Measurements from ENCODE around the gene ADAM8. TPM values are rescaled to one million over a fixed set of nuclear protein-coding genes. Genes with fewer than 3 reads are reported as not detected.
"Not testable (repeated sequence)": the region's sequence is repeated elsewhere in the genome, so short reads cannot be mapped to it uniquely, and the experiment has no call there.

ADAM8 gene
- polyA plus RNA-seq, 1 donor from 2014 or later, result 70.9 TPM

- H3K9me3 Mint-ChIP-seq, result no peaks in the 10 kb centered on the region
- H3K27ac Mint-ChIP-seq, result peak overlapping the region in 1 of 3 donors; percentile 50
- peak overlapping the region in 1 of 4 donors; percentile 27 for H3K4me3 Mint-ChIP-seq
- peaks cover 0 to 4% (median 0%) of the 10 kb centered on the region in 3 donors for H3K4me1 Mint-ChIP-seq
- no peaks in the 10 kb centered on the region for H3K27me3 Mint-ChIP-seq
- no peaks in the 10 kb centered on the region for H3K36me3 Mint-ChIP-seq
Observed at GRCh38 chr10:133271521-133272300, 5.0 kb downstream of the ADAM8 start.

- Mint-ChIP-seq H3K27me3 (no peaks in the 10 kb centered on the region), H3K4me1 (peaks cover 0 to 4% (median 3%) of the 10 kb centered on the region in 3 donors), H3K36me3 (no peaks in the 10 kb centered on the region), H3K27ac (no peak overlapping the region), H3K9me3 (no peaks in the 10 kb centered on the region), H3K4me3 (no peak overlapping the region)
Observed at GRCh38 chr10:133270773-133271297, 5.8 kb downstream of the ADAM8 start.

GRCh38 chr10:133270204-133270603 lies 6.5 kb downstream of the ADAM8 start:
- H3K4me1 Mint-ChIP-seq, result peaks cover 3 to 6% (median 5%) of the 10 kb centered on the region in 3 donors
- no peaks in the 10 kb centered on the region for H3K27me3 Mint-ChIP-seq
- no peak overlapping the region for H3K4me3 Mint-ChIP-seq
- H3K36me3 Mint-ChIP-seq, result no peaks in the 10 kb centered on the region
- peak overlapping the region in 1 of 3 donors; percentile 51 for H3K27ac Mint-ChIP-seq
- H3K9me3 Mint-ChIP-seq, result no peaks in the 10 kb centered on the region

- Mint-ChIP-seq H3K36me3 (peaks cover 1% of the 10 kb centered on the region), H3K27ac (no peak overlapping the region), H3K9me3 (no peaks in the 10 kb centered on the region), H3K27me3 (no peaks in the 10 kb centered on the region), H3K4me1 (peaks cover 5 to 10% (median 6%) of the 10 kb centered on the region in 3 donors), H3K4me3 (no peak overlapping the region)
Observed at GRCh38 chr10:133269367-133269766, 7.3 kb downstream of the ADAM8 start.

DNA sequence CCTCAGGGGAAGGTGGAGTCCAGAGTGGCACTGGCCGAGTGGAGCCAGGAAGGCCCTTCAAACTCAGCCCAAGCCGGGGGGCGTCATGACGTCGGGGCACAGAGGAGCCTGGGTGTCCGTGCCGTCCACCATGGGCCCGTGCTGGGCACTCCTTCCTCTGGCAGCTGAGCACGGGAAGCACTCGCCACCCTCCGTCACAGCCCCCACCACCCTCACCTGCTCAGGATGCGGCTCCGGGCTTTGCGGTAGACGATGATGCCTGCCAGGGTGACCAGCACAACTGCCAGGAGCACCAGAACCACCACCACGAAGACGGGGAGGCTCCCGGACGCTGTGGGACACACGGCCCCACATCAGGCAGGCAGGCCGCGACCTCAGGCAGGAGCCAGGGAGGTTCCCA lies 8.1 kb downstream of the ADAM8 start:
- H3K27me3 Mint-ChIP-seq, result no peaks in the 10 kb centered on the region
- peaks cover 8 to 14% (median 10%) of the 10 kb centered on the region in 3 donors for H3K4me1 Mint-ChIP-seq
- H3K9me3 Mint-ChIP-seq, result no peaks in the 10 kb centered on the region
- peak overlapping the region in 1 of 3 donors; percentile 39 for H3K27ac Mint-ChIP-seq
- peaks cover 1% of the 10 kb centered on the region for H3K36me3 Mint-ChIP-seq
- no peak overlapping the region for H3K4me3 Mint-ChIP-seq

DNA sequence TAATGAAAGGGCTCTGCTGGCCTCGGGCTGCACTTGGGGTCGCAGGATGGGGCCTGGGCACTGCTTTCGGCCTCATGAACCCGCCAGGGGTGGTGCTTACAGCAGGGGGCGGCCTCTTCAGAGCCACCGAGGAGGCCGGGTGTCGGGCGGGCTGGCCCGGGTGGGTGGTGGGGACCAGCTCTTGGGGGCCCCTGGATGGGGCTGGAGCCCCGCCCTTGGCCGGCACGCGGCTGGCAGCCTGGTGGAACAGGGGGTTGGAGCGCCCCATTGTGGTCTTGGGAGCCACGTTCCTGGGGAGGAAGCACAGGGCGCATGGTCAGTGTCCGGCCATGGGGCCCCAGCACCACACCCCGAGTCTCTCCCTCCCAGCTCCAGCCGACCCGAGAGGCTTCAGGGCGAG lies 8.8 kb downstream of the ADAM8 start:
- no peak overlapping the region for H3K4me3 Mint-ChIP-seq
- H3K9me3 Mint-ChIP-seq, result no peaks in the 10 kb centered on the region
- no peaks in the 10 kb centered on the region for H3K27me3 Mint-ChIP-seq
- no peak overlapping the region for H3K27ac Mint-ChIP-seq
- peaks cover 8 to 17% (median 10%) of the 10 kb centered on the region in 3 donors for H3K4me1 Mint-ChIP-seq
- peaks cover 1% of the 10 kb centered on the region for H3K36me3 Mint-ChIP-seq

DNA sequence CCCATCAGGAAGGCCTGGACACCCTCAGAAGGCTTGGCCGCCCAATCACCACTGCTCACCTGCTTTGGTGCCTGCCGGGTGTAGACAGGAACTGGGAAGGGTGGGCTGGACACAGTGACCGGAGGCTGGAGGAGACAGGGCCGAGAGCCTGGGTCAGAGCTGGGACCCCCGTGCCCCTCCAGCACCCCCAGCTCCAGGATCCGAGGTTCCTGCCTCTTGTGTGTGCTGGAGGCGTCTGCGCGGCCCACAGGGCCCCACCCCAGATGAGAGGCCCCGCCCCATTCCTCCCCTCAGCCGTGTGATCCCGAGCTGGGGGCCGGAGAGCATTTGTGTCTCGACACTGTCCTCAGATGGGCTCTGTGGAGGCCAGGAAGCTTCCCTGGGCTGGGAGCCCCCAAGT lies 9.4 kb downstream of the ADAM8 start:
- Mint-ChIP-seq H3K27me3 (no peaks in the 10 kb centered on the region), H3K36me3 (peaks cover 1% of the 10 kb centered on the region), H3K27ac (no peak overlapping the region), H3K4me1 (peaks cover 8 to 17% (median 10%) of the 10 kb centered on the region in 3 donors), H3K9me3 (no peaks in the 10 kb centered on the region), H3K4me3 (no peak overlapping the region)

- Mint-ChIP-seq H3K4me1 (peaks cover 8 to 17% (median 10%) of the 10 kb centered on the region in 3 donors), H3K4me3 (peak overlapping the region in 1 of 4 donors; percentile 40), H3K27ac (no peak overlapping the region), H3K27me3 (no peaks in the 10 kb centered on the region), H3K36me3 (peaks cover 1% of the 10 kb centered on the region), H3K9me3 (no peaks in the 10 kb centered on the region)
Observed at GRCh38 chr10:133266056-133266795, 10.4 kb downstream of the ADAM8 start.

- H3K27ac Mint-ChIP-seq, H3K27me3 Mint-ChIP-seq, H3K9me3 Mint-ChIP-seq, H3K36me3 Mint-ChIP-seq: not testable (repeated sequence)
- Mint-ChIP-seq H3K4me3 (peak overlapping the region in 2 of 4 donors; percentile 40 to 90), H3K4me1 (peaks cover 8 to 25% (median 13%) of the 10 kb centered on the region in 3 donors)
Observed at GRCh38 chr10:133265052-133265451, 11.6 kb downstream of the ADAM8 start.

DNA sequence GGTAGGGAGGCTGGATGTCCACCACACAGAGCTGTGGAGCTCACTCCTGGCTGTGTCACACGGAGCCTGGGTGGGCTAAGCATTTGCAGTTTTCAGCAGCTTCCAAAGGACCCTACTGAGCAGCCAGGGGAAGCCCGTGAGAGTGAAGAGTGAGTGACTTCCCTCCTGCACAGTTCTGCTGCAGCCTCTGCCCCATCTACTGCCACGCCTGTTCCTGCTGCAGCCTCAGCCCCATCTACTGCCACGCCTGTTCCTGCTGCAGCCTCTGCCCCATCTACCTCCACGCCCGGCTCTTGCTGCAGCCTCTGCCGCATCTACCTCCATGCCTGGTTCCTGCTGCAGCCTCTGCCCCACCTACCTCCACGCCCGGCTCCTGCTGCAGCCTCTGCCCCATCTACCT lies 12.2 kb downstream of the ADAM8 start:
- peaks cover 10 to 29% (median 13%) of the 10 kb centered on the region in 3 donors for H3K4me1 Mint-ChIP-seq
- no peaks in the 10 kb centered on the region for H3K27me3 Mint-ChIP-seq

DNA sequence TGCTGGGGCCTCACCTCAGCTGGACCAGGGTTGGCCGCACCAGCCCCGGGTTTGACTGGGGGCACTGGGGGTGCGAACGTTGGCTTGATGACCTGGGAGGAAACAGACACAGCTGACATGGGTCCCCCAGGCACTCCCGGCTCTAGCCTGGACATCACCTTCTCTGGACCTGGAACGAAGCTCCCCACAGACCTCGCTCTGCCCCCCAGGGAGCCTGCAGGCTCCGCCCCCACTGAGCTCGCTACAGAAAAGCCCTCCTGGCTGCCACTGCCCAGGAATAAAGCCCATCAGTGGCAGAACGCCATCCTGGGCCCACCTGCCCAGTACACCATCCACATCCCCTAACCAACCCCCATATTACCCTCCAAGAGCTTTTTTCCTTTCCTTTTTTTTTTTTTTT lies 13.0 kb downstream of the ADAM8 start:
- Mint-ChIP-seq H3K36me3 (peaks cover 1% of the 10 kb centered on the region), H3K4me1 (peaks cover 16 to 34% (median 19%) of the 10 kb centered on the region in 3 donors), H3K27me3 (no peaks in the 10 kb centered on the region), H3K4me3 (peak overlapping the region in 2 of 4 donors; percentile 70 to 76), H3K27ac (peak overlapping the region in 2 of 3 donors; percentile 27 to 90), H3K9me3 (no peaks in the 10 kb centered on the region)

More for the DNA sequence above, 12.2 kb downstream of the ADAM8 start:
- peak overlapping the region; percentile 8 to 90 (median 76) for H3K4me3 Mint-ChIP-seq
- H3K27ac Mint-ChIP-seq, result peak overlapping the region in 2 of 3 donors; percentile 90
- H3K36me3 Mint-ChIP-seq, result peaks cover 1% of the 10 kb centered on the region
- no peaks in the 10 kb centered on the region for H3K9me3 Mint-ChIP-seq

GRCh38 chr10:133262696-133263095 lies 14.0 kb downstream of the ADAM8 start:
- peaks cover 1% of the 10 kb centered on the region for H3K36me3 Mint-ChIP-seq
- no peaks in the 10 kb centered on the region for H3K9me3 Mint-ChIP-seq
- H3K27ac Mint-ChIP-seq, result peak overlapping the region in 2 of 3 donors; percentile 80 to 90

GRCh38 chr10:133261726-133262325 lies 14.8 kb downstream of the ADAM8 start:
- Mint-ChIP-seq H3K36me3 (peaks cover 1% of the 10 kb centered on the region), H3K27me3 (no peaks in the 10 kb centered on the region)

More at GRCh38 chr10:133262696-133263095, 14.0 kb downstream of the ADAM8 start:
- Mint-ChIP-seq H3K27me3 (no peaks in the 10 kb centered on the region), H3K4me1 (peaks cover 20 to 37% (median 20%) of the 10 kb centered on the region in 3 donors), H3K4me3 (peak overlapping the region in 2 of 4 donors; percentile 62 to 88)

DNA sequence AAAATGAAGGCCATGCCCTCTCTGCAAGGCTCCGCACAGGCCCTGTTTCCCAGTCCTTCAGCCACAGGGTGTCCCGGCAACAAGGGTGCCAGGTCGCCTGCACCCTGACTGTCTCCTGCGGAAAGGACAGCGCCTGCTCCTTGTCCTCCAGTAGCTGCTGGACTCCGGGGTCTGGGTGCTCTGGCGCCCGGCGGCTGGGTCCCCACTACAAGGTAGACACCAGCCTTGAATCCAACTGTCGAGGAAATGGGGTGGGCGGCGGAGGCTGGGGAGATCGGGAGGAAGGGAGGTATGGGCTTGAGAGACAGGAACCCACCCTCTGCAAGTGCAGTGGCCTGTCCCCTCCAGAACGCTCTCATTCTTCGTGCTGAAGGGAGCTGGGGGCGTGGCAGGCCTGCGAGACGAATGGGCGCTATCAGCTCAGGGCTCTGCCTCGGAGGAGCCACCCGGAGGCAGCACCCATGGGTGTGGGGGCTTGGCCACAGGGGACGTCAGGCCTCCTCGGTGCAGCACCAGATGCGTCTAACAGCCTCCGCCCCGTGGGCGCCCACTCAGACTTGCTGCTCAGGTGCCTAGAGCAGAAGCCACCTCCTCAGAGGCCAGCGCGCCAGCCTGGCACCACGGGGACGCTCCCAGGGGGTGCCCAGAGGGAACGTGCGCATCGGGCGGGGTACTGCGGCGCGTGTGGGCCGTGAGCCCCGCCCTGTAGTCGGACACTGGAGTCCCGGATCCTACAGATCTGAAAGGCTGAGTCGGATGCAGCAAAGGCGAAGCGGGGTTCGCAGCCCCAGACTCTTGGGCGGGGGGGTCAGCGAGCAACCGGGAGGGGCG lies 15.6 kb downstream of the ADAM8 start:
- H3K36me3 Mint-ChIP-seq, result peaks cover 1% of the 10 kb centered on the region
- peak overlapping the region; percentile 78 to 93 (median 87) for H3K4me3 Mint-ChIP-seq
- H3K27me3 Mint-ChIP-seq, result no peaks in the 10 kb centered on the region
- H3K4me1 Mint-ChIP-seq, result peaks cover 20 to 43% (median 23%) of the 10 kb centered on the region in 3 donors
- peak overlapping the region; percentile 67 to 94 (median 84) for H3K27ac Mint-ChIP-seq
- H3K9me3 Mint-ChIP-seq, result no peaks in the 10 kb centered on the region

More at GRCh38 chr10:133261726-133262325, 14.8 kb downstream of the ADAM8 start:
- Mint-ChIP-seq H3K9me3 (no peaks in the 10 kb centered on the region), H3K4me1 (peaks cover 20 to 43% (median 23%) of the 10 kb centered on the region in 3 donors), H3K27ac (peak overlapping the region in 2 of 3 donors; percentile 84 to 94), H3K4me3 (peak overlapping the region; percentile 78 to 93 (median 87))

All from IgD-negative memory B cell (primary cell).